HEK293 (cell line): ENCODE data around the gene NECAB3.

Source experiments
- CTCF ChIA-PET: fragments of 350-600 bp; formaldehyde crosslinking; extraction: SDS; loops from one replicate; lab custom pipeline; 2021; ENCODE audit warnings: antibody characterized with exemption; lab: Yijun Ruan, JAX
- POLR2A ChIA-PET: fragments of 300-600 bp; formaldehyde crosslinking; extraction: SDS; loops from one replicate; lab custom pipeline; 2020; ENCODE audit warnings: antibody characterized with exemption, inconsistent platforms; lab: Yijun Ruan, JAX
- H3K27ac ChIP-seq: fragments of 200-500 bp; sonication (Bioruptor generic); 2 replicates; pipeline ENCODE4 v1.5.1; 2014; ENCODE audit warnings: low read depth, low read length, control low read depth, inconsistent platforms; ENCODE audit errors: extremely low read depth
- H3K36me3 ChIP-seq, 2 experiments: fragments of 200-500 bp in 1 of 2; sonication (Bioruptor generic) in 1 of 2; 1 replicate in 1 of 2; 2 replicates in 1 of 2; pipeline ENCODE4 v1.5.1; 2014 to 2017; ENCODE audit warnings: inconsistent platforms in 2 of 2, low read length in 2 of 2; ENCODE audit not compliant: control insufficient read depth in 2 of 2, insufficient read depth in 1 of 2
- H3K4me1 ChIP-seq: fragments of 200-500 bp; sonication (Bioruptor generic); 2 replicates; pipeline ENCODE4 v1.5.1; 2014; ENCODE audit warnings: mild to moderate bottlenecking, low read length, inconsistent platforms; ENCODE audit not compliant: control insufficient read depth, insufficient read depth
- H3K4me3 ChIP-seq: 2 replicates; pipeline ENCODE4 v1.5.1; 2011; ENCODE audit warnings: low read depth, mild to moderate bottlenecking, control low read depth, low read length, moderate library complexity
- H3K9me3 ChIP-seq: fragments of 200-500 bp; sonication (Bioruptor generic); 2 replicates; pipeline ENCODE4 v1.5.1; 2014; ENCODE audit warnings: low read depth, low read length, inconsistent platforms; ENCODE audit not compliant: control insufficient read depth, insufficient read depth
- GLI4 ChIP-seq: fragments of 450-650 bp; formaldehyde crosslinking; IDR thresholded peaks from 2 replicates; pipeline ENCODE4 v1.5.1; 2016; ENCODE audit warnings: missing biosample characterization, missing genetic modification characterization
- KLF9 ChIP-seq: fragments of 450-650 bp; formaldehyde crosslinking; IDR thresholded peaks from 2 replicates; pipeline ENCODE4 v1.5.1; 2016; ENCODE audit warnings: missing biosample characterization, missing genetic modification characterization, low read depth
- RBAK ChIP-seq: fragments of 450-650 bp; formaldehyde crosslinking; IDR thresholded peaks from 2 replicates; pipeline ENCODE4 v1.5.1; 2016; ENCODE audit warnings: missing biosample characterization, missing genetic modification characterization
- SP2 ChIP-seq: fragments of 450-650 bp; formaldehyde crosslinking; IDR thresholded peaks from 2 replicates; pipeline ENCODE4 v1.5.1; 2016; ENCODE audit warnings: missing biosample characterization, missing genetic modification characterization
- SP3 ChIP-seq: fragments of 450-650 bp; formaldehyde crosslinking; IDR thresholded peaks from 2 replicates; pipeline ENCODE4 v1.5.1; 2016; ENCODE audit warnings: missing biosample characterization, missing genetic modification characterization
- TCF7L2 ChIP-seq: IDR thresholded peaks from 2 replicates; pipeline ENCODE4 v1.6.1; 2011; ENCODE audit warnings: low read depth, mild to moderate bottlenecking, inconsistent platforms, low read length, moderate library complexity, borderline replicate concordance
- ZBTB17 ChIP-seq: fragments of 450-650 bp; formaldehyde crosslinking; IDR thresholded peaks from 2 replicates; pipeline ENCODE4 v1.5.1; 2016; ENCODE audit warnings: missing biosample characterization, missing genetic modification characterization
- ZEB2 ChIP-seq: fragments of 450-650 bp; formaldehyde crosslinking; IDR thresholded peaks from 2 replicates; pipeline ENCODE4 v1.5.1; 2016; ENCODE audit warnings: missing biosample characterization, missing genetic modification characterization
- ZNF10 ChIP-seq: fragments of 450-650 bp; formaldehyde crosslinking; IDR thresholded peaks from 2 replicates; pipeline ENCODE4 v1.5.1; 2017; ENCODE audit warnings: missing biosample characterization, missing genetic modification characterization
- ZNF155 ChIP-seq: fragments of 450-650 bp; formaldehyde crosslinking; IDR thresholded peaks from 2 replicates; pipeline ENCODE4 v1.5.1; 2016; ENCODE audit warnings: missing biosample characterization, missing genetic modification characterization
- ZNF169 ChIP-seq: fragments of 450-650 bp; formaldehyde crosslinking; IDR thresholded peaks from 2 replicates; pipeline ENCODE4 v1.5.1; 2016; ENCODE audit warnings: missing biosample characterization, missing genetic modification characterization
- ZNF223 ChIP-seq: fragments of 450-650 bp; formaldehyde crosslinking; IDR thresholded peaks from 2 replicates; pipeline ENCODE4 v1.5.1; 2016; ENCODE audit warnings: missing biosample characterization, missing genetic modification characterization
- ZNF341 ChIP-seq: fragments of 450-650 bp; formaldehyde crosslinking; IDR thresholded peaks from 2 replicates; pipeline ENCODE4; 2016; ENCODE audit warnings: low read depth, missing biosample characterization, missing genetic modification characterization
- ZNF404 ChIP-seq: fragments of 450-650 bp; formaldehyde crosslinking; IDR thresholded peaks from 2 replicates; pipeline ENCODE4 v1.5.1; 2017; ENCODE audit warnings: missing biosample characterization, missing genetic modification characterization
- ZNF416 ChIP-seq: fragments of 450-650 bp; formaldehyde crosslinking; IDR thresholded peaks from 2 replicates; pipeline ENCODE4 v1.5.1; 2016; ENCODE audit warnings: missing biosample characterization, missing genetic modification characterization
- ZNF549 ChIP-seq: fragments of 450-650 bp; IDR thresholded peaks from 2 replicates; pipeline ENCODE4 v1.5.1; 2018; ENCODE audit warnings: missing biosample characterization, missing genetic modification characterization, mild to moderate bottlenecking, inconsistent platforms, moderate library complexity
- ZNF571 ChIP-seq: fragments of 450-650 bp; formaldehyde crosslinking; IDR thresholded peaks from 2 replicates; pipeline ENCODE4 v1.5.0; 2017; ENCODE audit warnings: missing biosample characterization, missing genetic modification characterization
- ZNF707 ChIP-seq: fragments of 450-650 bp; formaldehyde crosslinking; IDR thresholded peaks from 2 replicates; pipeline ENCODE4 v1.5.1; 2016; ENCODE audit warnings: missing biosample characterization, missing genetic modification characterization
- ZNF830 ChIP-seq: fragments of 450-650 bp; IDR thresholded peaks from 2 replicates; pipeline ENCODE4 v1.5.0; 2018; ENCODE audit warnings: missing biosample characterization, missing genetic modification characterization, low read depth, mild to moderate bottlenecking, moderate library complexity
- ZSCAN23 ChIP-seq: fragments of 450-650 bp; formaldehyde crosslinking; IDR thresholded peaks from 2 replicates; pipeline ENCODE4 v1.5.1; 2016; ENCODE audit warnings: missing biosample characterization, missing genetic modification characterization
- TF ChIP-seq, protein P1 (sequence below): fragments of 450-650 bp; formaldehyde crosslinking; IDR thresholded peaks from 2 replicates; pipeline ENCODE4 v1.5.1; 2016; ENCODE audit warnings: missing biosample characterization, missing genetic modification characterization
- TF ChIP-seq, protein P2 (sequence below): fragments of 450-650 bp; formaldehyde crosslinking; IDR thresholded peaks from 2 replicates; pipeline ENCODE4 v1.5.1; 2016; ENCODE audit warnings: missing biosample characterization, missing genetic modification characterization
- TF ChIP-seq, protein P3 (sequence below): fragments of 450-650 bp; formaldehyde crosslinking; IDR thresholded peaks from 2 replicates; pipeline ENCODE4 v1.5.1; 2016; ENCODE audit warnings: missing biosample characterization, missing genetic modification characterization
- TF ChIP-seq, protein P4 (sequence below): fragments of 450-650 bp; formaldehyde crosslinking; IDR thresholded peaks from 2 replicates; pipeline ENCODE4 v1.5.1; 2016; ENCODE audit warnings: missing biosample characterization, missing genetic modification characterization
- TF ChIP-seq, protein P5 (sequence below): sonication (generic); formaldehyde crosslinking; IDR thresholded peaks from 2 replicates; pipeline ENCODE4 v1.8.1; 2022; ENCODE audit warnings: mild to moderate bottlenecking, moderate library complexity, missing genetic modification reagents

NECAB3 gene, protein sequence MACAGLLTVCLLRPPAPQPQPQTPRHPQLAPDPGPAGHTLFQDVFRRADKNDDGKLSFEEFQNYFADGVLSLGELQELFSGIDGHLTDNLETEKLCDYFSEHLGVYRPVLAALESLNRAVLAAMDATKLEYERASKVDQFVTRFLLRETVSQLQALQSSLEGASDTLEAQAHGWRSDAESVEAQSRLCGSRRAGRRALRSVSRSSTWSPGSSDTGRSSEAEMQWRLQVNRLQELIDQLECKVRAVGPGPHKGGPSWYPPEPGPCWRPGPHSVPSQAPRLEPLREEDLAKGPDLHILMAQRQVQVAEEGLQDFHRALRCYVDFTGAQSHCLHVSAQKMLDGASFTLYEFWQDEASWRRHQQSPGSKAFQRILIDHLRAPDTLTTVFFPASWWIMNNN

DNA sequence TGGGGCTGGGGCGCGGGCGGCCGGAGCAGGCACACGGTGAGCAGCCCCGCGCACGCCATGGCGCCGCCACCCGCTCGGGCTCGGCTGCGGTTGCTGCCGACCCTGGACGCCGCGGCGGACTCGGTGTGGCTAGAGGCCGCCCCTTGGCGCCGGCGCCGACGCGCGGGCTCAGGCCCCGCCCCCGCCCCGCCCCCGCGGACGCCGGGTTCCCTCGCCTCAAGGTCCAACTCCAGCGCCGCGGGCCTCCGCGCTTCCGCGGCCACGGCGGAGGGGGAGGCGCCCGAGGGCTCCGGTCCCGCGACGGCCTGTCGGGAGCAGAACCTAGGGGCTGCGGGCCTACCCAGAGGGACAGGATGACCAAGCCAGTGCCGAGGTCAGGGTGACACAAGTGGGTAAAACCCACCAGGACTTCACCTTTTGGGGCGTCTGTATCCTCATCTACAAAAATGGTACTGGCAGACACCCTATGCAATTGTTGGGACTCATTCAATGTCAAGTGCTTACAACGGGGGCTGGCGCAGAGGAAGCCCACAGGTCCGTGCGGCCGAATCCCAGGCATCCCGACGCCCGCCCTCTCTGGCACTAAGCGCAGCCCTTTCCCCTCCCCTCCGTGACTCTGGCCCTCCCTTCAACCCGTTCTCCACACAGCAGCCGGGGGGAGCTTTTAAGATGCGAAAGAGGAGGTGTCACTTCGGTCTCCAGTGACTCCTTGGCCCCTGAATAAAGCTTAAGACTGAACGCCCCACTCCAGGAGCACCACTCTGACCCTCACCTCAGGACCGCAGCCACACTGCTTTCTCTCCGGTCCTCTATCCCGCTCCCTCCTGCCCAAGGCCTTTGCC lies at the start of gene NECAB3:
Gene NECAB3 (minus strand): TSS at position 135 of the 842 bp plus-strand sequence. CDS start 76 bp downstream, at position 59.
- Histone ChIP-seq H3K36me3 (peaks cover 13 to 67% of the 10 kb centered on the region in 2 experiments; a peak in 2 of 3 replicates), H3K27ac (peak within 1 kb of the TSS; percentile 46), H3K9me3 (no peaks in the 10 kb centered on the region), H3K4me1 (peaks cover under 1% of the 10 kb centered on the region; the same call in 1 of the 2 replicates), H3K4me3 (peak within 1 kb of the TSS; percentile 61)
- CTCF ChIA-PET, result no interaction called here
- POLR2A ChIA-PET, result interaction anchor here (0.9 to 2.5 kb wide), 3 partner anchors 8 to 11 kb away, joined by 3 to 11 read pairs (median 9); partner anchors contain the start of gene ACTL10
- TF ChIP-seq ZNF830 (tag by site-specific recombination) (no peak), ZBTB17 (tag by site-specific recombination) (peak; percentile 77; the same call in 1 of the 2 replicates), KLF9 (peak; percentile 57; the same call in 1 of the 2 replicates), ZNF404 (tag by site-specific recombination) (no peak), ZNF416 (tag by site-specific recombination) (no peak), ZNF223 (no peak), ZNF155 (tag by site-specific recombination) (no peak), ZNF341 (tag by site-specific recombination) (no peak), ZNF571 (tag by site-specific recombination) (no peak), ZNF10 (tag by site-specific recombination) (no peak), ZSCAN23 (no peak), ZNF707 (no peak), SP3 (tag by site-specific recombination) (peak; percentile 76), RBAK (no peak), GLI4 (tag by site-specific recombination) (no peak), ZNF169 (tag by site-specific recombination) (no peak), TCF7L2 (no peak), ZNF549 (tag by site-specific recombination) (no peak), SP2 (peak; percentile 74), ZEB2 (tag by site-specific recombination) (peak; percentile 68; the same call in 1 of the 2 replicates)
- TF ChIP-seq, protein P1, sequence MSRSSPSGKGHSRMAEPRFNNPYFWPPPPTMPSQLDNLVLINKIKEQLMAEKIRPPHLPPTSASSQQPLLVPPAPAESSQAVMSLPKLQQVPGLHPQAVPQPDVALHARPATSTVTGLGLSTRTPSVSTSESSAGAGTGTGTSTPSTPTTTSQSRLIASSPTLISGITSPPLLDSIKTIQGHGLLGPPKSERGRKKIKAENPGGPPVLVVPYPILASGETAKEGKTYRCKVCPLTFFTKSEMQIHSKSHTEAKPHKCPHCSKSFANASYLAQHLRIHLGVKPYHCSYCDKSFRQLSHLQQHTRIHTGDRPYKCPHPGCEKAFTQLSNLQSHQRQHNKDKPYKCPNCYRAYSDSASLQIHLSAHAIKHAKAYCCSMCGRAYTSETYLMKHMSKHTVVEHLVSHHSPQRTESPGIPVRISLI, result no peak
- TF ChIP-seq, protein P2, sequence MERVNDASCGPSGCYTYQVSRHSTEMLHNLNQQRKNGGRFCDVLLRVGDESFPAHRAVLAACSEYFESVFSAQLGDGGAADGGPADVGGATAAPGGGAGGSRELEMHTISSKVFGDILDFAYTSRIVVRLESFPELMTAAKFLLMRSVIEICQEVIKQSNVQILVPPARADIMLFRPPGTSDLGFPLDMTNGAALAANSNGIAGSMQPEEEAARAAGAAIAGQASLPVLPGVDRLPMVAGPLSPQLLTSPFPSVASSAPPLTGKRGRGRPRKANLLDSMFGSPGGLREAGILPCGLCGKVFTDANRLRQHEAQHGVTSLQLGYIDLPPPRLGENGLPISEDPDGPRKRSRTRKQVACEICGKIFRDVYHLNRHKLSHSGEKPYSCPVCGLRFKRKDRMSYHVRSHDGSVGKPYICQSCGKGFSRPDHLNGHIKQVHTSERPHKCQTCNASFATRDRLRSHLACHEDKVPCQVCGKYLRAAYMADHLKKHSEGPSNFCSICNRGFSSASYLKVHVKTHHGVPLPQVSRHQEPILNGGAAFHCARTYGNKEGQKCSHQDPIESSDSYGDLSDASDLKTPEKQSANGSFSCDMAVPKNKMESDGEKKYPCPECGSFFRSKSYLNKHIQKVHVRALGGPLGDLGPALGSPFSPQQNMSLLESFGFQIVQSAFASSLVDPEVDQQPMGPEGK (tag by site-specific recombination), result peak; percentile 74
- TF ChIP-seq, protein P3, sequence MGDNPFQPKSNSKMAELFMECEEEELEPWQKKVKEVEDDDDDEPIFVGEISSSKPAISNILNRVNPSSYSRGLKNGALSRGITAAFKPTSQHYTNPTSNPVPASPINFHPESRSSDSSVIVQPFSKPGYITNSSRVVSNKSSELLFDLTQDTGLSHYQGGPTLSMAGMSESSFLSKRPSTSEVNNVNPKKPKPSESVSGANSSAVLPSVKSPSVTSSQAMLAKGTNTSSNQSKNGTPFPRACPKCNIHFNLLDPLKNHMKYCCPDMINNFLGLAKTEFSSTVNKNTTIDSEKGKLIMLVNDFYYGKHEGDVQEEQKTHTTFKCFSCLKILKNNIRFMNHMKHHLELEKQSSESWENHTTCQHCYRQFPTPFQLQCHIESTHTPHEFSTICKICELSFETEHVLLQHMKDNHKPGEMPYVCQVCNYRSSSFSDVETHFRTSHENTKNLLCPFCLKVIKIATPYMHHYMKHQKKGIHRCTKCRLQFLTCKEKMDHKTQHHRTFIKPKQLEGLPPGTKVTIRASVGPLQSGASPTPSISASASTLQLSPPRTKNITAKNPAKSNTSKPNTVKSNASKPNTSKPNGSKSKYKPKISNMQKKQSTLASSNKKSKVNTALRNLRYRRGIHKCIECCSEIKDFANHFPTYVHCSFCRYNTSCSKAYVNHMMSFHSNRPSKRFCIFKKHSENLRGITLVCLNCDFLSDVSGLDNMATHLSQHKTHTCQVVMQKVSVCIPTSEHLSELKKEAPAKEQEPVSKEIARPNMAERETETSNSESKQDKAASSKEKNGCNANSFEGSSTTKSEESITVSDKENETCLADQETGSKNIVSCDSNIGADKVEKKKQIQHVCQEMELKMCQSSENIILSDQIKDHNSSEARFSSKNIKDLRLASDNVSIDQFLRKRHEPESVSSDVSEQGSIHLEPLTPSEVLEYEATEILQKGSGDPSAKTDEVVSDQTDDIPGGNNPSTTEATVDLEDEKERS (tag by site-specific recombination), result no peak
- TF ChIP-seq, protein P4, sequence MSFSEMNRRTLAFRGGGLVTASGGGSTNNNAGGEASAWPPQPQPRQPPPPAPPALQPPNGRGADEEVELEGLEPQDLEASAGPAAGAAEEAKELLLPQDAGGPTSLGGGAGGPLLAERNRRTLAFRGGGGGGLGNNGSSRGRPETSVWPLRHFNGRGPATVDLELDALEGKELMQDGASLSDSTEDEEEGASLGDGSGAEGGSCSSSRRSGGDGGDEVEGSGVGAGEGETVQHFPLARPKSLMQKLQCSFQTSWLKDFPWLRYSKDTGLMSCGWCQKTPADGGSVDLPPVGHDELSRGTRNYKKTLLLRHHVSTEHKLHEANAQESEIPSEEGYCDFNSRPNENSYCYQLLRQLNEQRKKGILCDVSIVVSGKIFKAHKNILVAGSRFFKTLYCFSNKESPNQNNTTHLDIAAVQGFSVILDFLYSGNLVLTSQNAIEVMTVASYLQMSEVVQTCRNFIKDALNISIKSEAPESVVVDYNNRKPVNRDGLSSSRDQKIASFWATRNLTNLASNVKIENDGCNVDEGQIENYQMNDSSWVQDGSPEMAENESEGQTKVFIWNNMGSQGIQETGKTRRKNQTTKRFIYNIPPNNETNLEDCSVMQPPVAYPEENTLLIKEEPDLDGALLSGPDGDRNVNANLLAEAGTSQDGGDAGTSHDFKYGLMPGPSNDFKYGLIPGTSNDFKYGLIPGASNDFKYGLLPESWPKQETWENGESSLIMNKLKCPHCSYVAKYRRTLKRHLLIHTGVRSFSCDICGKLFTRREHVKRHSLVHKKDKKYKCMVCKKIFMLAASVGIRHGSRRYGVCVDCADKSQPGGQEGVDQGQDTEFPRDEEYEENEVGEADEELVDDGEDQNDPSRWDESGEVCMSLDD (tag by site-specific recombination), result 0 out of 2 replicates have a peak, but pooled peaks have one; percentile 14
- TF ChIP-seq, protein P5, sequence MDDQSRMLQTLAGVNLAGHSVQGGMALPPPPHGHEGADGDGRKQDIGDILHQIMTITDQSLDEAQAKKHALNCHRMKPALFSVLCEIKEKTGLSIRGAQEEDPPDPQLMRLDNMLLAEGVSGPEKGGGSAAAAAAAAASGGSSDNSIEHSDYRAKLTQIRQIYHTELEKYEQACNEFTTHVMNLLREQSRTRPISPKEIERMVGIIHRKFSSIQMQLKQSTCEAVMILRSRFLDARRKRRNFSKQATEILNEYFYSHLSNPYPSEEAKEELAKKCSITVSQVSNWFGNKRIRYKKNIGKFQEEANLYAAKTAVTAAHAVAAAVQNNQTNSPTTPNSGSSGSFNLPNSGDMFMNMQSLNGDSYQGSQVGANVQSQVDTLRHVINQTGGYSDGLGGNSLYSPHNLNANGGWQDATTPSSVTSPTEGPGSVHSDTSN (CRISPR knock-in tag), result peak; percentile 53; the same call in 1 of the 2 replicates
